ENCODE data around the gene NOA1. TPM values are rescaled to one million over a fixed set of nuclear protein-coding genes. Genes with fewer than 3 reads are reported as not detected.
"Not testable (repeated sequence)": the region's sequence is repeated elsewhere in the genome, so short reads cannot be mapped to it uniquely, and the experiment has no call there.

NOA1 gene
- total RNA-seq, 2 donors from 2014 or later = 29.2 to 31.9 TPM

GRCh38 chr4:56931924-56932323 is 45.5 kb downstream of the NOA1 start:
- Histone ChIP-seq H3K4me1 (replicated peaks) (no peaks in the 10 kb centered on the region), H3K27ac (no peak overlapping the region), H3K27me3 (replicated peaks; ENCODE audit: insufficient read depth) (no peaks in the 10 kb centered on the region), H3K4me3 (no peak overlapping the region), H3K9me3 (no peaks in the 10 kb centered on the region), H3K36me3 (no peaks in the 10 kb centered on the region)
- intact Hi-C loops (cut with DNase I) = no loop called here
- DNase-seq (ENCODE audit: low spot score) = no peak
- 44% methylated on average over 4 of the region's 4 CpGs for WGBS
- TF ChIP-seq POLR2AphosphoS5 (IDR thresholded peaks at IDR 0.05) = no peak
- TF ChIP-seq CTCF (IDR thresholded peaks at IDR 0.05) = no peak

GRCh38 chr4:56930638-56931037 is 46.8 kb downstream of the NOA1 start:
- H3K36me3 ChIP-seq = no peaks in the 10 kb centered on the region
- no peak for TF ChIP-seq POLR2A (IDR thresholded peaks at IDR 0.05)
- TF ChIP-seq CTCF (IDR thresholded peaks at IDR 0.05) = no peak
- no peak for TF ChIP-seq POLR2AphosphoS5 (IDR thresholded peaks at IDR 0.05)
- intact Hi-C loops (cut with DNase I) = no loop called here

DNA sequence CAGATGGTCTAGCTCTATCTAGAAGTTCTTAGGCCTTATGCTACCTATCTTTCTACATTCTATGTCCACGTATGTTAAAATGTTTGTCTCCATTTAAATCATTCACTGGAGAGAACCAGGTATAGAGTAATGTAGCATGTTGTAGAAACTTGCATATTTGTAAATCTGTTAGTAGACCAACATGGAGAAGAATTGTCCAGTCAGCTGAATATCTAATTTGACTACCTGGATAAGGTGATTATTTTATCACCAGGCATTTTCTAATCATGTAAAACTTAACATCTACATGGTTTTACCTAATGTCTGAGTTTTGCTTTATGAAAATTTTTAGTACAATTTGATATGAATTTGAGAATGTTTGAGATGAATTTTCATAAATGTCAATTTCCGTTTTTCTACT is 50.2 kb downstream of the NOA1 start:
- H3K9me3 ChIP-seq = no peaks in the 10 kb centered on the region
- H3K4me3 ChIP-seq = no peak overlapping the region
- no peaks in the 10 kb centered on the region for H3K36me3 ChIP-seq
- DNase-seq (ENCODE audit: low spot score) = no peak
- no peaks in the 10 kb centered on the region for H3K4me1 ChIP-seq (replicated peaks)
- 96% methylated on average over 2 of the region's 2 CpGs for WGBS
- intact Hi-C loops (cut with DNase I) = no loop called here
- H3K27ac ChIP-seq = no peak overlapping the region
- no peaks in the 10 kb centered on the region for H3K27me3 ChIP-seq (replicated peaks; ENCODE audit: insufficient read depth)
- no peak for TF ChIP-seq POLR2A (IDR thresholded peaks at IDR 0.05)
- TF ChIP-seq POLR2AphosphoS5 (IDR thresholded peaks at IDR 0.05) = no peak
- no peak for TF ChIP-seq CTCF (IDR thresholded peaks at IDR 0.05)

More at GRCh38 chr4:56930638-56931037, 46.8 kb downstream of the NOA1 start:
- DNase-seq (ENCODE audit: low spot score) = no peak
- Histone ChIP-seq H3K4me1 (replicated peaks) (no peaks in the 10 kb centered on the region), H3K9me3 (no peaks in the 10 kb centered on the region), H3K4me3 (no peak overlapping the region), H3K27ac (no peak overlapping the region), H3K27me3 (replicated peaks; ENCODE audit: insufficient read depth) (no peaks in the 10 kb centered on the region)
- over 99% methylated on average over 7 of the region's 7 CpGs for WGBS

GRCh38 chr4:56914977-56915376 is 62.4 kb downstream of the NOA1 start:
- H3K4me1 ChIP-seq (replicated peaks); intact Hi-C loops (cut with DNase I); H3K9me3 ChIP-seq; H3K4me3 ChIP-seq; H3K27me3 ChIP-seq (replicated peaks; ENCODE audit: insufficient read depth); DNase-seq (ENCODE audit: low spot score); H3K36me3 ChIP-seq; H3K27ac ChIP-seq: not testable (repeated sequence)
- WGBS = 93% methylated on average over 12 of the region's 12 CpGs

GRCh38 chr4:56914336-56914735 is 63.1 kb downstream of the NOA1 start:
- Histone ChIP-seq H3K4me3 (no peak overlapping the region), H3K36me3 (no peaks in the 10 kb centered on the region), H3K9me3 (no peaks in the 10 kb centered on the region), H3K27me3 (replicated peaks; ENCODE audit: insufficient read depth) (no peaks in the 10 kb centered on the region), H3K27ac (no peak overlapping the region), H3K4me1 (replicated peaks) (peaks cover 6% of the 10 kb centered on the region)
- TF ChIP-seq CTCF (IDR thresholded peaks at IDR 0.05) = no peak
- TF ChIP-seq POLR2A (IDR thresholded peaks at IDR 0.05) = no peak
- no peak for TF ChIP-seq POLR2AphosphoS5 (IDR thresholded peaks at IDR 0.05)
- 67% methylated on average over 3 of the region's 3 CpGs for WGBS
- DNase-seq (ENCODE audit: low spot score) = no peak
- intact Hi-C loops (cut with DNase I) = no loop called here

Small RNA genes lying within 50 kb of the gene (small RNA-seq; reads per million reads assigned to genes)
- 0 reads per million in 2 donors for gene RNU6-998P

Other genes starting within 250 kb of the NOA1 start
- 10 to 100 TPM in 1 of 2 donors, not detected in 1; 53.4 TPM for gene SPINK2, start 155.9 kb downstream of the NOA1 start, total RNA-seq
- 10 to 100 TPM; 38.0 to 50.8 TPM for gene REST, start 69.7 kb downstream of the NOA1 start, total RNA-seq
- 10 to 100 TPM; 74.0 to 76.1 TPM for gene POLR2B, start 1.3 kb upstream of the NOA1 start, total RNA-seq
- gene IGFBP7, start 132.8 kb upstream of the NOA1 start, total RNA-seq = 1,000 to 10,000 TPM in 1 of 2 donors, 100 to 1,000 TPM in 1; 322 to 1,366 TPM

Data from prostate gland (tissue), 2 donors.